Vagina (tissue), 2 donors: Measurements from ENCODE around the gene CACNG1.

ENCODE experiments used
- POLR2A ChIP-seq, 2 donors: fragments of 450-650 bp; IDR thresholded peaks; one replicate each; pipeline ENCODE4 v1.6.1; 2017; ENCODE audit warnings: antibody characterized with exemption in 2 of 2, mild to moderate bottlenecking in 2 of 2, moderate library complexity in 2 of 2
- POLR2AphosphoS5 ChIP-seq, 2 donors: sonication (generic); formaldehyde crosslinking; IDR thresholded peaks; one replicate each; pipeline ENCODE4 v1.9.0; 2017; ENCODE audit warnings: antibody characterized with exemption in 2 of 2, mild to moderate bottlenecking in 2 of 2, low read depth in 1 of 2; ENCODE audit not compliant: insufficient read depth in 1 of 2

GRCh38 chr17:66994930-66995535 lies 49.3 kb upstream of the CACNG1 start:
- TF ChIP-seq POLR2AphosphoS5 (IDR thresholded peaks at IDR 0.05; ENCODE audit: insufficient read depth in 1 of 2, low read depth in 1 of 2): no peak
- no peak for TF ChIP-seq POLR2A (IDR thresholded peaks at IDR 0.05)
